Neural cell (in vitro differentiated cells): ENCODE data around the gene KIF19. TPM values are rescaled to one million over a fixed set of nuclear protein-coding genes. Genes with fewer than 3 reads are reported as not detected.

Experiments used
- H2AFZ ChIP-seq: fragments of 200-600, 300-800 bp; sonication (generic), shearing (Covaris generic); 2 replicates; pipeline ENCODE4 v1.6.0; 2014; ENCODE audit warnings: low read depth, mild to moderate bottlenecking, antibody characterized with exemption, low read length, moderate library complexity
- H3F3A ChIP-seq: fragments of 200-600 bp; shearing (Covaris generic); 2 replicates; pipeline ENCODE4 v1.6.1; 2016; ENCODE audit warnings: mild to moderate bottlenecking, moderate library complexity, mixed read lengths, antibody characterized with exemption, low read length; ENCODE audit not compliant: insufficient read depth, poor library complexity, severe bottlenecking
- H3K27ac ChIP-seq: fragments of 200-600, 300-800 bp; sonication (generic), shearing (Covaris generic); 2 replicates; pipeline ENCODE4 v1.5.1; 2014; ENCODE audit warnings: mild to moderate bottlenecking, low read length, moderate library complexity
- H3K27me3 ChIP-seq: fragments of 300-800, 200-600 bp; sonication (generic), shearing (Covaris generic); 2 replicates; pipeline ENCODE4 v1.6.0; 2014; ENCODE audit warnings: mild to moderate bottlenecking, low read depth, low read length, moderate library complexity; ENCODE audit not compliant: insufficient read depth
- H3K36me3 ChIP-seq: fragments of 300-800, 200-600 bp; sonication (generic), shearing (Covaris generic); 2 replicates; pipeline ENCODE4 v1.5.1; 2014; ENCODE audit warnings: mild to moderate bottlenecking, antibody characterized with exemption, low read length, moderate library complexity; ENCODE audit not compliant: insufficient read depth
- H3K4me2 ChIP-seq: fragments of 300-800, 200-600 bp; sonication (generic), shearing (Covaris generic); 2 replicates; pipeline ENCODE4 v1.6.0; 2014; ENCODE audit warnings: mild to moderate bottlenecking, low read length
- H3K4me3 ChIP-seq: fragments of 300-800, 200-600 bp; sonication (generic), shearing (Covaris generic); 2 replicates; pipeline ENCODE4 v1.5.1; 2014; ENCODE audit warnings: mild to moderate bottlenecking, low read length, moderate library complexity
- H3K79me2 ChIP-seq: fragments of 200-600 bp; shearing (Covaris generic); replicated peaks from 2 replicates; pipeline ENCODE4 v1.6.0; 2014; ENCODE audit warnings: mild to moderate bottlenecking, low read length, moderate library complexity; ENCODE audit not compliant: insufficient read depth
- H3K9ac ChIP-seq: fragments of 300-800, 200-600 bp; sonication (generic), shearing (Covaris generic); 2 replicates; pipeline ENCODE4 v1.6.1; 2016; ENCODE audit warnings: mild to moderate bottlenecking, low read length, mixed read lengths
- H3K9me2 ChIP-seq: fragments of 200-600 bp; shearing (Covaris generic); 2 replicates; pipeline ENCODE4 v1.6.1; 2016; ENCODE audit warnings: mild to moderate bottlenecking, low read length, mixed read lengths; ENCODE audit not compliant: insufficient read depth
- H3K9me3 ChIP-seq: fragments of 200-600, 300-800 bp; sonication (generic), shearing (Covaris generic); 2 replicates; pipeline ENCODE4 v1.6.1; 2016; ENCODE audit warnings: mild to moderate bottlenecking, mixed run types, low read length, moderate library complexity, mixed read lengths
- H4K20me1 ChIP-seq: fragments of 200-600 bp; shearing (Covaris generic); 2 replicates; pipeline ENCODE4 v1.6.1; 2016; ENCODE audit warnings: mild to moderate bottlenecking, mixed run types; ENCODE audit not compliant: insufficient read depth
- CTCF ChIP-seq: fragments of 450-650 bp; IDR thresholded peaks from 2 replicates; pipeline ENCODE4 v1.5.1; 2014; ENCODE audit warnings: antibody characterized with exemption, mild to moderate bottlenecking, moderate library complexity; ENCODE audit not compliant: poor library complexity, severe bottlenecking
- EP300 ChIP-seq: fragments of 450-650 bp; conservative IDR thresholded peaks from 2 replicates; pipeline ENCODE4 v1.6.1; 2014; ENCODE audit warnings: antibody characterized with exemption, mild to moderate bottlenecking, moderate library complexity; ENCODE audit not compliant: poor library complexity, severe bottlenecking
- EZH2 ChIP-seq: fragments of 200-600, 300-800 bp; shearing (Covaris generic), sonication (generic); IDR thresholded peaks from 2 replicates; pipeline ENCODE4 v1.6.1; 2014; ENCODE audit warnings: antibody characterized with exemption, low read length, borderline replicate concordance, mild to moderate bottlenecking; ENCODE audit not compliant: insufficient read depth, poor library complexity, severe bottlenecking
- MXI1 ChIP-seq: fragments of 450-650 bp; conservative IDR thresholded peaks from 2 replicates; pipeline ENCODE4 v1.6.1; 2014; ENCODE audit warnings: antibody characterized with exemption, mild to moderate bottlenecking; ENCODE audit not compliant: poor library complexity, severe bottlenecking
- POLR2AphosphoS5 ChIP-seq: IDR thresholded peaks from 2 replicates; pipeline ENCODE4 v1.6.1; 2012
- RAD21 ChIP-seq: fragments of 450-650 bp; conservative IDR thresholded peaks from 2 replicates; pipeline ENCODE4 v1.6.1; 2014; ENCODE audit warnings: antibody characterized with exemption, mild to moderate bottlenecking, moderate library complexity
- REST ChIP-seq: IDR thresholded peaks from 2 replicates; pipeline ENCODE4 v1.6.1; 2012; ENCODE audit warnings: borderline replicate concordance
- SMC3 ChIP-seq: fragments of 450-650 bp; conservative IDR thresholded peaks from 2 replicates; pipeline ENCODE4 v1.6.1; 2014; ENCODE audit warnings: antibody characterized with exemption, mild to moderate bottlenecking, moderate library complexity; ENCODE audit not compliant: poor library complexity
- TAF1 ChIP-seq: IDR thresholded peaks from 2 replicates; pipeline ENCODE4 v1.6.1; 2012; ENCODE audit warnings: low read depth
- polyA plus RNA-seq: library from polyadenylated mRNA; depleted of rRNA; stranded (reverse); fragments of >200 nt; gene quantifications from 2 replicates; pipeline ENCODE4 v1.2.3, GENCODE V29; 2014

Gene KIF19
- polyA plus RNA-seq, 1 donor from 2014 or later = not detected

DNA sequence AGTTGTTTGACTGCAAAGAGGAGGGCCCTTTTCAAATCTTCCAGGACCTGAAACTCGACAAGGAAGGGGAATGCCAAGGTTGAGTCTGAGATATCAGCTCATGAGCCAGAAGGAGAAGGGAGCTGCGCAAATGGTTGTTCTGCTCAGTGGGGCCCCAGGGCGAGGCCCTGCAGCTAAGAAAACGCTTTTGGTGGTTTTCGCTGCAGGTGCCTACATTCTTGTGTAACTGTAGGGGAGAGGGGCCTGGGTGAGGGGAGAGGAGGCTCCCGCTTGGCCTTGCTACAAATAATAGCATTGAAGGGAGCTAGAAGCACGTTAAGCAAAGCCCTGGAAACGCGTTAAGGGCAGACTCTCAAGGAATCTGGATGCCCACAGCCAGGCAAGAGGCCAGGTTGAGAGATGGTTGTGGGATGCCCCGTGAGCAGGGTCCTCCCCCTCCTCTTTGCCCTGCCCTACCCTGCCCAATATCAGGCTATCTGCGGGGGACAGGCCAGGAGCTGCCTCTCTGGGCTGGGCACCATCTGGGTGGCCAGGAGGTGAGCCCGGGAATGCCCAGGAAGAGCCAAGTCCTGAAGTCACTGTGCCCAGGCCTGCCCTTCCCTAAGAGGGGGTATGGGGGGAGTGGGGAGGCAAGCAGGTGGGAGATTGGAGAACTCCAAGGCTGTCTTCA, 63.2 kb downstream of the KIF19 start:
- Histone ChIP-seq H3K79me2 (no peaks in the 10 kb centered on the region), H3K9ac (no peak overlapping the region), H4K20me1 (no peaks in the 10 kb centered on the region), H3K27me3 (no peaks in the 10 kb centered on the region), H3F3A (no peaks in the 10 kb centered on the region), H2AFZ (no peak overlapping the region), H3K27ac (no peak overlapping the region), H3K36me3 (no peaks in the 10 kb centered on the region), H3K4me2 (no peak overlapping the region), H3K9me2 (no peaks in the 10 kb centered on the region), H3K4me3 (no peak overlapping the region), H3K9me3 (no peaks in the 10 kb centered on the region)
- TF ChIP-seq EP300 = no peak

DNA sequence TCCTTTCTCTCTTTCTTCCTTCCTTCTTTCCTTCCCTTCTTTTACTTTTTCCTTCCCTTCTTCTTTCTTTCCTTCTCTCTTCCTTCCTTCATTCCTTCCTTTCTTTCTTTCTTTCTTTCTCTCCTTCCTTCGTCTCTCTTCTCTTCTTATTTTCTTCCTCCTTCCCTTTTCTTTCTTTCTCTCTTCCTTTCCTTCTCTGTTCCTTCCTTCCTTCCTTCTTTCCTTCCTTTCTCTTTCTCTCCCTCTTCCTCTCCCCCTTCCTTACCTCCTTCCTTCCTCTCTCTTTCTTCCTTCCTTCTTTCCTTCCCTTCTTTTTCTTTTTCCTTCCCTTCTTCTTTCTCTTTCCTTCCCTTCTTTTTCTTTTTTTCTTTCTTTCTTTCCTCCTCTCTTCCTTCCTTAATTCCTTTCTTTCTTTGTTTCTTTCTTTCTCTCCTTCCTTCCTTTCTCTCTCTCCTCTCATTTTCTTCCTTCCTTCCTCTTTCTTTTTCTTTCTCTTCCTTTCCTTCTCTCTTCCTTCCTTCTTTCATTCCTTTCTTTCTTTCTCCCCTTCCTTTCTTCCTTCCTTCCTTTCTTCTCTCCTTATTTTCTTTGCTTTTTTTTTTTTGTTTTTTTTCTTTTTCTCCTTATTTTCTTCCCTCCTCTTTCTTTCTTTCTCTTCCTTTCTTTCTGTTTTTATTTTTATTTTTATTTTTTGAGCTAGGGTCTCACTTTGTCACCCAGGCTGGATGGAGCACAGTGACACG, 64.1 kb downstream of the KIF19 start:
- no peaks in the 10 kb centered on the region for H3K9me3 ChIP-seq
- no peaks in the 10 kb centered on the region for H3F3A ChIP-seq
- no peaks in the 10 kb centered on the region for H3K79me2 ChIP-seq
- no peak overlapping the region for H2AFZ ChIP-seq
- no peak overlapping the region for H3K27ac ChIP-seq
- H3K4me3 ChIP-seq = no peak overlapping the region
- no peak overlapping the region for H3K4me2 ChIP-seq
- no peaks in the 10 kb centered on the region for H3K27me3 ChIP-seq
- TF ChIP-seq POLR2AphosphoS5 (no peak), EZH2 (no peak), EP300 (no peak), RAD21 (no peak), REST (no peak), TAF1 (no peak), SMC3 (no peak), CTCF (no peak), MXI1 (no peak)
- H4K20me1 ChIP-seq = no peaks in the 10 kb centered on the region
- no peaks in the 10 kb centered on the region for H3K9me2 ChIP-seq
- H3K36me3 ChIP-seq = no peaks in the 10 kb centered on the region
- H3K9ac ChIP-seq = no peak overlapping the region
